H1 (cell line): ENCODE measurements around the gene VWA7. TPM values are rescaled to one million over a fixed set of nuclear protein-coding genes. Genes with fewer than 3 reads are reported as not detected.
A peak's percentile ranks its signal among the peaks of the same experiment; 100 is the strongest.

Experiments
- ASH2L ChIP-seq: fragments of 200-600, 300-600 bp; sonication (generic); IDR thresholded peaks from one replicate; pipeline ENCODE4 v1.7.1; 2017; ENCODE audit warnings: low read length
- BRCA1 ChIP-seq: IDR thresholded peaks from 2 replicates; pipeline ENCODE4 v1.6.1; 2012; ENCODE audit warnings: low read depth, low read length, improper control_type of control experiment
- CBX5 ChIP-seq: fragments of 300-800, 300-1000 bp; sonication (generic); IDR thresholded peaks from 2 replicates; pipeline ENCODE4 v1.7.1; 2016; ENCODE audit warnings: antibody characterized with exemption, low read length, low read depth
- EGR1 ChIP-seq: IDR thresholded peaks from 2 replicates; pipeline ENCODE4 v1.6.1; 2011; ENCODE audit warnings: low read depth, low read length, borderline replicate concordance
- GTF2F1 ChIP-seq: IDR thresholded peaks from 2 replicates; pipeline ENCODE4 v1.6.1; 2012; ENCODE audit warnings: low read depth, low read length, improper control_type of control experiment, borderline replicate concordance
- KDM1A ChIP-seq: fragments of 200-600, 300-600 bp; sonication (generic); IDR thresholded peaks from 2 replicates; pipeline ENCODE4 v1.7.1; 2016; ENCODE audit warnings: mild to moderate bottlenecking, low read length, borderline replicate concordance
- KDM5A ChIP-seq: fragments of 200-600 bp; IDR thresholded peaks from 2 replicates; pipeline ENCODE4 v1.7.1; 2012; ENCODE audit warnings: mild to moderate bottlenecking, low read length, inconsistent platforms, mixed read lengths
- MAFK ChIP-seq: IDR thresholded peaks from 2 replicates; pipeline ENCODE4 v1.6.1; 2012; ENCODE audit warnings: low read depth, mild to moderate bottlenecking, improper control_type of control experiment, low read length
- NANOG ChIP-seq: IDR thresholded peaks from 2 replicates; pipeline ENCODE4 v1.6.1; 2011; ENCODE audit warnings: low read length, low read depth, mild to moderate bottlenecking, inconsistent platforms; ENCODE audit not compliant: insufficient read depth, poor library complexity, severe bottlenecking
- PHF8 ChIP-seq: fragments of 200-600 bp; sonication (generic); conservative IDR thresholded peaks from 2 replicates; pipeline ENCODE4 v1.7.1; 2012; ENCODE audit warnings: low read depth, mild to moderate bottlenecking, inconsistent platforms, low read length, moderate library complexity
- POLR2A ChIP-seq, 2 experiments: IDR thresholded peaks; 1 replicate in 1 of 2; 2 replicates in 1 of 2; pipeline ENCODE4 v1.6.1; 2011; ENCODE audit warnings: low read depth in 2 of 2, low read length in 2 of 2, mild to moderate bottlenecking in 2 of 2; ENCODE audit errors: control extremely low read depth in 1 of 2
- RNF2 ChIP-seq: fragments of 200-900, 300-1000 bp; sonication (generic); IDR thresholded peaks from 2 replicates; pipeline ENCODE4 v1.7.1; 2016; ENCODE audit warnings: borderline replicate concordance, low read depth, mild to moderate bottlenecking, antibody characterized with exemption, low read length; ENCODE audit not compliant: poor library complexity, severe bottlenecking; ENCODE audit errors: missing control alignments
- RXRA ChIP-seq: IDR thresholded peaks from 2 replicates; pipeline ENCODE4 v1.6.1; 2011; ENCODE audit warnings: low read depth, mild to moderate bottlenecking, low read length, moderate library complexity; ENCODE audit not compliant: insufficient read depth
- SIN3A ChIP-seq, 2 experiments: IDR thresholded peaks in 1 of 2; conservative IDR thresholded peaks in 1 of 2; 2 replicates each; pipeline ENCODE4 v1.6.1; 2011 to 2012; ENCODE audit warnings: low read length in 2 of 2, improper control_type of control experiment in 1 of 2, low read depth in 1 of 2, mild to moderate bottlenecking in 1 of 2
- SP1 ChIP-seq: IDR thresholded peaks from 2 replicates; pipeline ENCODE4 v1.6.1; 2011; ENCODE audit warnings: low read depth, low read length
- SP4 ChIP-seq: IDR thresholded peaks from 2 replicates; pipeline ENCODE4 v1.6.1; 2012; ENCODE audit warnings: low read length, inconsistent platforms
- SUZ12 ChIP-seq: fragments of 200-600 bp; sonication (generic); IDR thresholded peaks from 2 replicates; pipeline ENCODE4 v1.6.1; 2012; ENCODE audit warnings: mild to moderate bottlenecking, inconsistent platforms, low read length, moderate library complexity, mixed read lengths
- TAF7 ChIP-seq: optimal IDR thresholded peaks from 2 replicates; pipeline ENCODE3; 2011; ENCODE audit warnings: low read depth, mild to moderate bottlenecking, inconsistent platforms, low read length, moderate library complexity, borderline replicate concordance
- polyA plus RNA-seq, 7 experiments: library from polyadenylated mRNA; depleted of rRNA in 3 of 7; stranded (reverse) in 5 of 7; unstranded in 2 of 7; fragments of >200 nt in 5 of 7; fragments of 200-250 nt in 2 of 7; gene quantifications; 1 replicate in 5 of 7; 2 replicates in 1 of 7; 4 replicates in 1 of 7; pipeline versions ENCODE4 v1.2.1 to v1.2.3, GENCODE V29; 2011 to 2013; ENCODE audit warnings: missing spikeins in 2 of 7, mixed read lengths in 2 of 7
- total RNA-seq: library from RNA; stranded (reverse); fragmentation: NEBNext Ultra II Directional; extraction: Animal tissue kit (Norgen Biotek cat#: 25700); gene quantifications from 2 replicates; pipeline ENCODE4 v1.2.1, GENCODE V29; 2021
- TF ChIP-seq, protein P1 (sequence below): IDR thresholded peaks from 2 replicates; pipeline ENCODE4 v1.6.1; 2012; ENCODE audit warnings: low read length, inconsistent platforms
- TF ChIP-seq, protein P2 (sequence below): IDR thresholded peaks from 2 replicates; pipeline ENCODE4 v1.6.1; 2012; ENCODE audit warnings: inconsistent platforms

The VWA7 gene
- total and polyA plus RNA-seq, 2 of the 8 experiments (the other 6 are each of a cell fraction or from before 2014, with no cell fraction given) = 0.82 to 2.1 TPM

DNA sequence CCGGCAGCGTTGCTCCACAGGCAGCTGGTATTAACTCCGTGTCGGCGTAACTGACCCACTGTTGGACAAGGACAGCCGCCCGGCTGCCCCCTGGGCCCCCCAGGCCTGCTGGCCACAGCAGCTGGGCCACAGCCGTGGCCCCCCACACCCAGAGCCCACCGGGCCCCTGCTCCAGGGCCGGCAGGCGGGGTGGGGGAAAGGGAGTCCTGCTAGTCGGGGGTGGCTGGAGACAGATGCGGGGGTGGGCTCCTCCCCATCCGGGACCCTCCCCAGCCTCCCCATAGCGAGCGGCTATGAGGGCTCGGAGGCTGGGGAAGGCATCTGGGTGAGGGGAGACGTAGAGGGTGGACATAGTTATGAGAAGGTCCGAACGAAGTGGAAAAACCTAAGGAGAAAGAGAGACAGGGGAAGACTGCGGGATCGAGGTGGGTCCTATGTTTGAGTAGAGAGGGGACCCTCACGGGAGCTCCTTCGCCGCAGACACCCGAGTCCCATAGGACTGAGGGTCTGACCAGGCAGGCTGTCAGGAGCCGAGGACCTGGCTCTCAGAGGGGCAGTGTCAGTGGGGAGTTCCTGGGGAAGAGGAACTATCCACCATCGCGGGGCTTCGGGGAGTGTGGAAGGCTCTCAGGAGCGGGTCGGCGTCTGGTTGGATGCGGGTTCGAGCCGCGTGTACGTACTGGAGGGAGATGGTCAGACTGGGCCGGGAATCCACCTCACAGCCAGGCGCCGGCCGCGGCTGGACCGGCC, 17.9 kb upstream of the VWA7 start (continued):
- TF ChIP-seq RNF2 (no peak), RXRA (no peak), GTF2F1 (no peak), KDM1A (no peak), CBX5 (no peak), EGR1 (peak; percentile 29; the same call in 1 of the 2 replicates), SUZ12 (no peak), NANOG (no peak), PHF8 (peak; percentile 72), SIN3A (conservative IDR thresholded peaks at IDR 0.05 in 1 of 2, IDR thresholded peaks at IDR 0.05 in 1 of 2; ENCODE audit: low read depth in 1 of 2, low read length in 2 of 2) (no peak), SP1 (no peak), BRCA1 (no peak), ASH2L (peak; percentile 64), POLR2A (IDR thresholded peaks at IDR 0.05; ENCODE audit: control extremely low read depth in 1 of 2, low read depth in 2 of 2, low read length in 2 of 2) (no peak), MAFK (no peak), KDM5A (no peak), SP4 (no peak), TAF7 (no peak)
- TF ChIP-seq, protein P1, sequence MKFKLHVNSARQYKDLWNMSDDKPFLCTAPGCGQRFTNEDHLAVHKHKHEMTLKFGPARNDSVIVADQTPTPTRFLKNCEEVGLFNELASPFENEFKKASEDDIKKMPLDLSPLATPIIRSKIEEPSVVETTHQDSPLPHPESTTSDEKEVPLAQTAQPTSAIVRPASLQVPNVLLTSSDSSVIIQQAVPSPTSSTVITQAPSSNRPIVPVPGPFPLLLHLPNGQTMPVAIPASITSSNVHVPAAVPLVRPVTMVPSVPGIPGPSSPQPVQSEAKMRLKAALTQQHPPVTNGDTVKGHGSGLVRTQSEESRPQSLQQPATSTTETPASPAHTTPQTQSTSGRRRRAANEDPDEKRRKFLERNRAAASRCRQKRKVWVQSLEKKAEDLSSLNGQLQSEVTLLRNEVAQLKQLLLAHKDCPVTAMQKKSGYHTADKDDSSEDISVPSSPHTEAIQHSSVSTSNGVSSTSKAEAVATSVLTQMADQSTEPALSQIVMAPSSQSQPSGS = no peak
- TF ChIP-seq, protein P2, sequence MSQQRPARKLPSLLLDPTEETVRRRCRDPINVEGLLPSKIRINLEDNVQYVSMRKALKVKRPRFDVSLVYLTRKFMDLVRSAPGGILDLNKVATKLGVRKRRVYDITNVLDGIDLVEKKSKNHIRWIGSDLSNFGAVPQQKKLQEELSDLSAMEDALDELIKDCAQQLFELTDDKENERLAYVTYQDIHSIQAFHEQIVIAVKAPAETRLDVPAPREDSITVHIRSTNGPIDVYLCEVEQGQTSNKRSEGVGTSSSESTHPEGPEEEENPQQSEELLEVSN = no peak; the same call in 1 of the 2 replicates
